ENCODE measurements around the gene RNF157. TPM values are rescaled to one million over a fixed set of nuclear protein-coding genes. Genes with fewer than 3 reads are reported as not detected.

Gene RNF157
- total and polyA plus RNA-seq, 9 of the 15 experiments (the other 6 are each of a cell fraction or from before 2014, with no cell fraction given), result 8.1 to 31.7 (median 20.8) TPM

GRCh38 chr17:76243826-76244679 lies 3.8 kb upstream of the RNF157 start (continued):
- peak; percentile 81 for TF ChIP-seq ZBTB40 (IDR thresholded peaks at IDR 0.05)
- TF ChIP-seq ZBTB40 (CRISPR knock-in tag; IDR thresholded peaks at IDR 0.05), result peak; percentile 18; the same call in 1 of the 2 replicates
- peak; percentile 69 for TF ChIP-seq MGA (IDR thresholded peaks at IDR 0.05)
- 0 out of 2 replicates have a peak, but pooled peaks have one; percentile 22 for TF ChIP-seq ZNF589 (CRISPR knock-in tag; IDR thresholded peaks at IDR 0.05; ENCODE audit: low read depth)
